ENCODE results near the gene CBFA2T3.
"Not testable (repeated sequence)": the region's sequence is repeated elsewhere in the genome, so short reads cannot be mapped to it uniquely, and the experiment has no call there.

The CBFA2T3 gene

GRCh38 chr16:88891083-88891482 lies 85.9 kb downstream of the CBFA2T3 start:
- DNase-seq (ENCODE audit: low read depth in 3 of 3), result no peak

DNA sequence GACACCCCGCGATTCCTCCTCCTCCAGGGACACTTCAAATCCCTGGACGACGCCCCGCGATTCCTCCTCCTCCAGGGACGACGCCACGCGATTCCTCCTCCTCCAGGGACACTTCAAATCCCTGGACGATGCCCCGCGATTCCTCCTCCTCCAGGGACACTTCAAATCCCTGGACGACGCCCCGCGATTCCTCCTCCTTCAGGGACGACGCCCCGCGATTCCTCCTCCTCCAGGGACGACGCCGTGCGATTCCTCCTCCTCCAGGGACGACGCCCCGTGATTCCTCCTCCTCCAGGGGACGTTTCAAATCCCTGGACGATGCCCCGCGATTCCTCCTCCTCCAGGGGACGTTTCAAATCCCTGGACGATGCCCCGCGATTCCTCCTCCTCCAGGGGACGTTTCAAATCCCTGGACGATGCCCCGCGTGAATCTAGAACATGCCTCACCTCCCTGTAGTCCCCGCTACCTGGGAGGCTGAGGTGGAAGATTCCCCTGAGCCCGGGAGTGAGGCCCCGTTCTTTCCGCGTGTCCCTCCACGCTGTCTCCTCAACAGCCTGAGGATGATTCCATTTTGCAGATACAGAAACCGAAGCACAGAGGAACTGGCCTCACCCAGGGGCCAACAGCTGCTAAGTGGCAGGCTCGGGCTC lies 87.2 kb downstream of the CBFA2T3 start:
- not testable (repeated sequence) for DNase-seq (ENCODE audit: low read depth in 3 of 3)

DNA sequence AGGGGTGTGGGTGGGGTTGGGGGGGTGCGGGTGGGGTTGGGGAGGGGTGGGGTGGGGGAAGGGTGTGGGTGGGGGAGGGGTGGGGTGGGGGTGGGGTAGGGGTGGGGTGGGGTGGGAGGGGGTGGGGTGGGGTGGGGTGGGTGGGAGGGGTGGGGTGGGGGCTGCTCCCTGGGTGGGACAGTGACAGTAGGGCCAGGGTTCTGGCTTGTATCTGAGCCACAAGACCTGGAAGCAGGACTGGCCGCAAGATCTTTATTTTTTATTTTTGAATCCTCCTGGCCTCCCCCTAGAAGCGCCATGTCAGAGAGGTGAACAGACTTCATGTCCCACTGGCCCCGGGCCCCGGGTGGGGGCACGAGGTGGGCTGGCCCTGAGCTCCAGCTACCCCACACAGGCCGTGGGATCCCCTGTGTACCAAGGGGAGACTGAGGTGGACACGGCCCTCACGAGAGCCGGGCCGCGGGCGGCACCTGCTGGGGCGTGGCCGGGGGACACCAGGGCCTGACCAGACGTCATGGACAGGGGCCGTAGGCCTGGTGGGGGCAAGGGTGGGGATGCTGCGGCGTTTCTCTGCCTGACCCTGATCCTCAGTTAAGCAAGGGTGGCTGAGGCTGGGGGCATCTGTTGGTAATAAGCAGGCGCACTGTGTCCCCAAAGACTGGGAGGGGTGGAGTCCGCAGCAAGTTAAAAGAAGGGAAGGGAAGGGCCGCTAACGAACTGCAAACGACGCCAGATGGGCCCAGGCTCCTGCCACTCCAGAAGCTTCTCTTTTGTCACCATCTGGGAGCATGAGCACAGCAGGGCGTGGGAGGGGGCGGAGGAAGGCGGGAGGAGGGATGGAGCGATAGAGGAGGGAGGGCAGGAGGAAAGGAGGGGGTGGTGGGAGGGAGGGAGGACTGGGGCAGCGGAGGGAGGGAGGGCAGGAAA lies 88.3 kb downstream of the CBFA2T3 start:
- DNase-seq (ENCODE audit: low read depth in 3 of 3), result no peak

DNA sequence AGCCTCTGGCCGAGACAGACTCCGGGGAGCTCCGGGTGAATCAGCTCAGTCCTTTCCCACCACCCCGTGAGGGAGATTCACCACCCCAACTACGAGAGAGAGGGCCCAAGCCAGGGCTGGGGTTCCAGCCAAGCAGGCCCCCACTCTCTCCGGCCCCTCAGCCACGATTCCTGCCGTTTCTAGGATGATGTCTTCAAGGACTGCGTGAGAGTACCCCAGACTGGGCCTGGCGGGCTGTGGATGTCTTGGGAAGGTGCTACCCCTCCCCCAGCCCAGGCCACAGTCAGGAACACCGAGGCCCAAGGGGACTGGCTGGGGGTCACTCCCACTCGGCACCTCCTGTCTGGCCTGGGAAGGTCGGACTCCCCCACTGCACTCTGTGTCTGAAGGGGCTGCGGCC lies 89.0 kb downstream of the CBFA2T3 start:
- DNase-seq (ENCODE audit: low read depth in 3 of 3), result no peak

- DNase-seq (ENCODE audit: low read depth in 3 of 3), result no peak
Measured at GRCh38 chr16:88886845-88887521, 90.0 kb downstream of the CBFA2T3 start.

DNA sequence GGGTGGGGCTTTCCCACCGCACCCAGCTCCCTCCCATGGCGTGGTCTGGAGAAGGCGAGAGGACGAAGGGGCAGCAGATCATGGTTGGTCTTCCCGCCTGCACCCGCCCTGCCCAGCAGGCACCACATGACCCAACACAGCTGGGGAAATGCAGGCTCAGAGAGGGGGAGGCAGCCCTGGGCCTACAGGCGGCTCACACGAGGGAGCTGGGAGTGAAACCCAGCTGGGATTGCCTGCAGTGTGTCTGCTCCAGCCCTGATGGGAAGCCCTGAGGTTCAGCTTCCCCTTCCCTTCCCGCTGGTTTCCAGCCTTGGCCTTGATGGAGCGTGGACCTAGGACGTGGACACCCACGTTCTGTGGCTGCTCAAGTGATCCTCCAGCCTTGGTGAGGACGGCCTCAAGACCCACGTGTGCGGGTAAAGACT lies 90.6 kb downstream of the CBFA2T3 start:
- no peak for DNase-seq (ENCODE audit: low read depth in 3 of 3)

- no peak for DNase-seq (ENCODE audit: low read depth in 3 of 3)
Measured at GRCh38 chr16:88885693-88886280, 91.2 kb downstream of the CBFA2T3 start.

DNA sequence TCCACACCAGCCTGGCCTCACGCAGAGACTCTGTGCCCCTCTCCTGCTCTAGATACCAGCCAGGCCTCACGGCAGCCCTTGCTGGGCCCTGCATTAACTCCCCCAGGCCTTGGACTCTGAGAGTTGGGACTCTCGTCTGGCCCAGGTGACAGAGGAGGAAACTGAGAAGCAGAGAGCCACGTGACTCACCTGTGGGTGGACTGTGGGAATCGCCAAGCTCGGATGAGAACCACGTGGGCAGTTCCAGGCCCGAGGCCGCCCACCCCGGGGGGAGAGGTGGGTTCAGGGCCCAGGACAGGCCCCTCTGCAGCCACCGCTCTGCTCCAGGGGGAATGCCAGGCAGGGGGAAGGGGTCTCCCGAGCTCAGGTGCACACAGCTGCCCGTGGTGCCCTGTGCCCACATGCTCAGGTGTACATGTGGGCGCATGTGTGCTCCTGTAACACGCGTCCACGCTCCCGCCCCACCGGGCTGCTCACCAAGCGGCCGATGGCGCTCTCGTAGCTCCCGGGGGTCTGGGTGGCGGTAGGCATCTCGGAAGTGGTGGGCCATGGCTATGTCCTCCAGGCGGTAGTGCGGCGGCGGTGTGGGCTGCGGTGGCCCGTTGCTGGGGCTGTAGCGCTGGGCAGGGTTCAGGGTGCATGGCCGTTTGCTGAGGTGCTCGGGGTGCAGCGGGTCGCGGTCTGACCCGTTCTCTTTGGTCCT lies 92.3 kb downstream of the CBFA2T3 start:
- DNase-seq (ENCODE audit: low read depth in 3 of 3), result no peak

DNA sequence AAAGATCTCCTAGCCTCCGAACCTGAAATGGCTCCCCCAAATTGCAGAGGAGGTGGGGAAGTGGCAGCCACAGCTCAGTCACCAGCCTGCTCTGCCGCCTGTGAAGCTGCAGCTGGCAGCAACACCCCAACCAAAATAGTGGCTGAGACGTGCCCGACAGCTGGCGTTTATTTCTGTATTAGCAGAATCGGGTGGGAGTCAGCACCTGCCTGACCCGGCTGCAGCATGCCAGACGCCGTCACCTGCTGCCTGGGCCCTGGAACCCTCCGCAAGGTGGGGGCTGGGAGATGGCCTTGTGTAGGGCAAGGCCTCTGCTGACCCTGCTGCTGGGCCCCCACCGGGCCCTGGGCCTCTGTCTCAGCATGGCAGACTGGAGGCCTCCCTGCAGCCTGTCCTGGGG lies 93.1 kb downstream of the CBFA2T3 start:
- DNase-seq (ENCODE audit: low read depth in 3 of 3), result no peak

DNA sequence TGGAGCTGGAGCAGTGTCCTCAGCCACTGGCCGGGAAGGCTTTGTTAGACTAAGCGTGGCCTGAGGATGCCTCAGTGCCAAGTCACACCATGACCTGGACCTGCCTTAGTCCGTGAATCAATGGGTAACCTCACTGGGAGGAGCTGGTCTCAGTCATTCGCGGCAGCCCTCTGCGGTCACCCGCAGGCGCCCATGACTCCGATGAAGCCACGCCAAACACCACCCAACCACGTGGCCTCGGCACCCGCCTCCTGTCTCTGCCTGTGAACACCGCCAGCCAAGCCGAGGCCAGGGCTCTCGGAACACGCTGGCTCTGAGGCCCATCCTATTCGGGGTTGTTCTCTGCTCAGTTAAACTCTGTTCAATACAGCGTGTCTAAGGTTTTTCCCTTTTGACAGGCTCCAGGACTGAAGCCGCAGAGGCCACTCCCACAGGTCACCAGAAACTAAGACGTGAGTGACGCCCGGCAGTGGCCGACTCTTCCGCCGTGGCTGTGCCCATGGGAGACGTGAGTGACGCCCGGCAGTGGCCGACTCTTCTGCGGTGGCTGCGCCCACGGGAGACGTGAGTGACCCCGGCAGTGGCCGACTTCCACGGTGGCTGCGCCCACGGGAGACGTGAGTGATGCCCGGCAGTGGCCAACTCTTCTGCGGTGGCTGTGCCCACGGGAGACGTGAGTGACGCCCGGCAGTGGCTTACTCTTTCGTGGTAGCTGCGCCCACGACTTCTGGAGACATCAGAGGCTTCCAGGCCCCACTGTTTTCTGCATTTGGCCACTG lies 93.7 kb downstream of the CBFA2T3 start:
- DNase-seq (ENCODE audit: low read depth in 3 of 3), result no peak

DNA sequence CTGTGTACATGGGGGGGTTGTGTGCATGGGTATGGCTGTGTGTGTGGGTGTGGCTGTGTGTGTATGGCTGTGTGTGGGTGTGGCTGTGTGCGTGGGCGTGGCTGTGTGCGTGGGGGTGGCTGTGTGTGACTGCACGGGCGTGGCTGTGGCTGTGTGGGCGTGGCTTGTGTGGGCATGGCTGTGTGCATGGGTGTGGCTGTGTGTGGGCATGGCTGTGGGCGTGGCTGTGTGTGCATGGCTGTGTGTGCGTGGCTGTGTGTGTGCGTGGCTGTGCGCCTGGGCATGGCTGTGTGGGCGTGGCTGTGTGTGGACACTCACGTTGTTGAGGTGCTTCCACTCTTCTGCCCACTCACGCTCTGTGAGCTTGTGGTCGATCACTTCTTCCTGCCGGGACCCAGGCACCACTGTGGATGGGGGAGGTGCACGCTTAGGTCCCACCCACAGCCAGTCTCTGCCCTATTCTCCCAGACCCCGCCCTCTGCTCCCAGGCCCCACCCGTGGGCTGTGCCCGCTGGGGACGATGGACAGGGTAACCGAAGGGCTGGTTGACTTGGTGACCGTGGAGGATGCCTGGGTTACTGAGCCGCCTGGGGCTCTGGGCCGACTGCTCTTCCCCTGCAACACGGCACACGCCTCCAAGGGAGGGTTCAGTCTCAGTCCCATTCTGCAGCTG lies 94.5 kb downstream of the CBFA2T3 start:
- DNase-seq (ENCODE audit: low read depth in 3 of 3), result peak in 1 of 3 experiments; percentile 22

- DNase-seq (ENCODE audit: low read depth in 3 of 3), result no peak
Measured at GRCh38 chr16:88881675-88882357, 95.2 kb downstream of the CBFA2T3 start.

DNA sequence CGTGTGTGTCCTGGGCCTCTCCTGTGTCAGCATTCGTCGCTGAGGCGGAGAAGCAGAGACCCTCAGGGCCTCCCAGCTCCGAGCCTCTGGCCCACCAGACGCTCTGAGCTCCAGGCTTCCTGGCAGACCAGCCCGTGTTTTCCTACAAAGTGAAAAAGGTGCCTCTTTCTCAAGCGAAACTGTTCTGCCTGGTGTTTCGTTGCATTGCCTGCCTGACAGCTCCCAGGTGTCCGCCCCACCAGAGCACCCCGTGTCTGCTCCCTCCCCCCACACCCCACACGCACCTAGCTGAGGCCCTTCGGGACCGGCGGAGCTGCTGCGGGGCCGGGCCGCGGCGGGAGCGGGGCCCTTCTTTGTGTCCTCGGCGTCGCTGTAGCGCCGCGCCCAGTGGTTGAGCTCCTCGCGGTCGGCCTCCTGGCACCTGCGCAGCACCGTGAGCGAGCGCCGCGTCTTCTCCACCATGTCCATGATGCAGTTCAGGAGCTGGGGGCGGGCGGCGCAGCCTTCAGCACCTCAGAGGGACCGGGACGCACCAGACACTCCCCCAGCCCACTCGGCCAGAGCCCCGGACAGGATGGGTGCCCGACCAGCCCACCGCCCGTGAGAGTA lies 95.9 kb downstream of the CBFA2T3 start:
- no peak for DNase-seq (ENCODE audit: low read depth in 3 of 3)

DNA sequence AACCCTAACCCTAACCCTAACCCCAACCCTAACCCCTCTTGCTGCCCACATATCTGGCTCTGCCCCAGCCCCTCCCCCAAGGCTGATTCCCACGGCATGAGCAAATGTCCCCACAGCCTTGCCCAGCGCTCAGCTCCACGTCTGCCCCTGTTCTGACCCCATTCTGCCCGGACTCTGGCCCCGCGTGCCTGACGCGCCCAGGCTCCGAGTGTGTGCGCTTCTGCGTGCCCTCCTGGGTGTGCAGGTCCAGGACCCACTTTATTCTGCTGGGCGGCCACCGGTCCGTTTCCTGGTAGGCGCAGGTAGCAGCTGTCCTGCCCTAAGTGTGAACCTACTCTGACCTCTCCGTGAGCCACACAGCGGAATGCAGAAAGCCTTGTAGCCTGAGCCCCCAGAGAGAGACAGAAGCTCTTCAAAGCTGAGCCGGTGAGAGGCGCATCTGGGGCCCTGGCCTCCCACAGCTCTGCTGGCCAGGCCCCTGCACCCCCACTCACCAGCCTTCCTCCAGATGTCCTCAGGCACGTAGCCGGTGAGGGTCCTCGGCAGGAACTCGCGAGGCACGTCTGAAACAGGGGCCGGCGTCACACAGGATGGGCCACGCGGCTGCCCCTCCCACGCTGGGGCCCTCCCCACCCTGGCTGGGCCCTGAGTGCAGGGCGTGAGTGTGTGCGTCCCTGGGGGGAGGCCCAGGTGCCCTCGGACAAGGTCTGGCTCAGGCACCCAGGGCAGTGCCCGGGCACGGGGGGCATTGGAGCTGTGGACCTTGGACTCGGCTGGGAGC lies 96.6 kb downstream of the CBFA2T3 start:
- no peak for DNase-seq (ENCODE audit: low read depth in 3 of 3)

DNA sequence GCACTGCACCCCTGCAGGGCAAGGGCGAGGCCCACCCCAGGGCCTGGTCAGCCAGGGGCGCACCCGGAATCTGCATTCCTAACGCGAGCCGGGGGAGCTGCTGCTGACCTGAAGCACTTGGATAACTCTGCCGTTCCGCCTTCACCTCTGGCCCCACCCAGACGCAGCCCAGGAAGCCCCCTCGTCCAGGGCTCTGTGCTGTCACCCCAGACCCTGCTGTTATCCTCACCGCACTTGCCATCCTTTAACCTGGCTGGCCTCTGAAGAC lies 97.3 kb downstream of the CBFA2T3 start:
- DNase-seq (ENCODE audit: low read depth in 3 of 3), result no peak

DNA sequence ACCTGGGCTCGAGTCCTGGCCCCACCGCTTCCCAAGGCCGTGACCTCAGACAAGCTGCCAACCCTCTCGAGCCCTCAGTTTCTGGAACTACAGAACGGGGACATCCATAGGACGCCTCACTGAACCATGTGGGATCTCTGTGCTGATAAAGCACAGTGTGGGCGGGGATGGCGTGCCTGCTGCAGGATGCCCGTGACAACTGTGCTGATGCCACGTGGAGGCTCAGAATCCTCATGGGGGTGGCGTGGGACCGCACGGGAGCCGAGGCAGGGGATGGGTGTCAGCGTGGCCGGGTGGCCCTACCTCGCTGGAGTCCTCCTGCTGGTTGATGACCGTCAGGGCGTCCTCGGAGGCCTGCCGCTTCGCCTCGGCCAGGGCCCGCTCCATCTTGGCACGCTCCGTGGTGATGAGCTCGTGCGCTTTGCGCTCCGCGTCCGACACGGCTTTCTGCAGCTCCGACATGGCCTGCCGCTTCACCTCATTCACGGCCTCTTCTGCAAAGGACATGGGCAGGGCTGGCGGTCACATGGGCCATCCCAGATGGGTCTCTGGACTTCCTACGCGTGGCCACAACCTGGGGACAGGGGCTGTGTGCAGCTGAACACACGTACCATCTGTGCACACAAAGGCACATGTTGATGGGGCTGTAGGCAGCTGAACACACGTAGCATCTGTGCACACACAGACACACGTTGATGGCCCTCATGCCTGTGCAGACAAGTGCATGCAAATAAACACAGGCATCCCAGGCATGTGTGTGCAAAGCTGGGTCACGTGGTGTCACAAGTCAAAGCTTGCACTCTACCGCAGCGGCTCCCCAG lies 97.8 kb downstream of the CBFA2T3 start:
- DNase-seq (ENCODE audit: low read depth in 3 of 3), result no peak

DNA sequence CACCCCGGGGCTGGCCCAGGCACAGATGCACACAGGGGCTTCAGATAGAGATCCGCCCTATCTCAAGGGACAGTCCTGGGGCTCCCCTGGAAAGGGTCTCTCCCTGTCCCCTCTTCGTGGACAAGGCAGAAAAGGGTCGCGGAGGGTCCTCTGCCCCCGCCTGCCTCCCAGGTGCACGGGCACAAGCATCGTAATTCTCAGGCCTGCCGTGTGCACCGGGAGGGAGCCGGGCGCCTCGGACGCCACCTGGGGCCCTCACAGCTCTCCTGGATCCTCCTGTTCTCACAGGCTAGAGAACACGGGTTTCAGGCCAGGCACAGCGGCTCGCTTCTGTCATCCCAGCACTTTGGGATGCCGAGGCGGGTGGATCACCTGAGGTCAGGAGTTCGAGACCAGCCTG lies 98.7 kb downstream of the CBFA2T3 start:
- DNase-seq (ENCODE audit: low read depth in 3 of 3), result no peak
